ENCODE data around the gene TMEM74B. TPM values are rescaled to one million over a fixed set of nuclear protein-coding genes. Genes with fewer than 3 reads are reported as not detected.
"Not testable (repeated sequence)": the region's sequence is repeated elsewhere in the genome, so short reads cannot be mapped to it uniquely, and the experiment has no call there.

The TMEM74B gene
- total RNA-seq, 1 donor from 2014 or later, result 2.9 TPM

DNA sequence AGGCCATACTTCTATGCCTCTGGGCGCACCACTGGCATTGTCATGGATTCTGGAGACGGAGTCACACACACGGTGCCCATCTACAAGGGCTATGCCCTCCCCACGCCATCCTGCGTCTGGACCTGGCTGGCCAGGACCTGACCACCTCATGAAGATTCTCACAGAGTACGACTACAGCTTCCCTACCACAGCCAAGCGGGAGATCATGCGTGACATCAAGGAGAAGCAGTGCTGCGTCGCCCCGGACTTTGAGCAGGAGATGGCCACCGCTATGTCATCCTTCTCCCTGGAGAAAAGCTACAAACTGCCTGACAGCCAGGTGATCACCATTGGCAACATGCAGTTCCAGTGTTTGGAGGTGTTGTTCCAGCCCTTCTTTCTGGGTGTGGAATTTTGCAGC, 23.8 kb downstream of the TMEM74B start:
- DNase-seq (ENCODE audit: missing footprints) (peak; percentile 69), ATAC-seq (no peak)
- intact Hi-C loops (cut with DNase I), result no loop called here

DNA sequence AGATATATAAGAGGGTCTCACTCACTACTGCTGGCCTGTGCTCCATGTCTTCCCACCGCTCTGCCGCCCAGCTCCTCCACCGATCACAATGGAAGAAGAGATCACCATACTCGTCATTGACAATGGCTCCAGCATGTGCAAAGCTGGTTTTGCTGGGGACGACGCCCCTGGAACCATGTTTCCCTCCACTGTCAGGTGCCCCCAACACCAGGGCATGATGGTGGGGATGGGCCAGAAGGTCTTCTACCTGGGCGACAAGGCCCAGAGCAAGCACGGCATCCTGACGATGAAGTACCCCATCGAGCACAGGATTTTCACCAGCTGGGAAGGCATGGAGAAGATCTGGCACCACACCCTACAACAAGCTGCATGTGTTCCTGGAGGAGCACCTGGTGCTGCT, 24.3 kb downstream of the TMEM74B start:
- DNase-seq (ENCODE audit: missing footprints), result no peak
- no peak for ATAC-seq
- intact Hi-C loops (cut with DNase I), result no loop called here

DNA sequence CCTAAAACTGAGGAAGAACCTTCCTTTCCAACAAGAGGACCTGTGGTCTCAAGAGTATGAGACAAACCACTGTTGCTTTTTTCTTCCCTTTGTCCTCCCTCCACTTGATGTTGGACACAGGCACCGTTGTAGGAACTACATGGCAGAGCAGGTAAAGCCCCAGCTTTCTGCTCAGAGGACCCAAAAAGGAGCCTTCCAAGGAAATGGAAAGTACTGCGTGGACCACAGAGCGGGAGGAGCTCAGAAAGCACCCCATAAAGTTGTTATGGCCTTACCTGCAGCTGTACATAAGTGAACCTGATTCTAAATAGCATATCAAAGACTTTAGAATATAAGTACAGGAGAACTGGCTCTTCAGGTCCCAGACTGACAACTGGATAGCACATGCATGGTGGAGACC, 29.4 kb downstream of the TMEM74B start:
- intact Hi-C loops (cut with DNase I), result no loop called here
- DNase-seq (ENCODE audit: missing footprints) (no peak), ATAC-seq (no peak)

DNA sequence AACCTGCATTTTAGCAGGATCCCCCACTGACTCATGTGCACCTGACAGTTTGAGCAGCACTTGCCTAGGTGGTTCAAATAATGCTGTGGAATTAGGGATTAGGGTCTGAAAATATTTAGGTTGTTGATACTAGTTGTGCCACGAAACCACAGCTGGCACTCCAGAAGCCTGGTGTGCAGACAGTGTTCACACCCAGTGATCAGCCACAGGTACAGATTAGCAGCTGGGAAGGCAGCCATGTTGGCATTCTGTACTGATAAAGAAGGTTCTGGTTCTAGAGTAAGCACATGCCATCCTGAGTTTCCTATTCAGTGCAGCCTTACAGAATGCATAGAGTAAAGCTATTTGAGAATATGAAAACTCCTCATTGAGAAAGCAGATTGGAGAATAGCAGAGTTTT, 30.1 kb downstream of the TMEM74B start:
- intact Hi-C loops (cut with DNase I), result no loop called here
- ATAC-seq (peak; percentile 75), DNase-seq (ENCODE audit: missing footprints) (no peak)

DNA sequence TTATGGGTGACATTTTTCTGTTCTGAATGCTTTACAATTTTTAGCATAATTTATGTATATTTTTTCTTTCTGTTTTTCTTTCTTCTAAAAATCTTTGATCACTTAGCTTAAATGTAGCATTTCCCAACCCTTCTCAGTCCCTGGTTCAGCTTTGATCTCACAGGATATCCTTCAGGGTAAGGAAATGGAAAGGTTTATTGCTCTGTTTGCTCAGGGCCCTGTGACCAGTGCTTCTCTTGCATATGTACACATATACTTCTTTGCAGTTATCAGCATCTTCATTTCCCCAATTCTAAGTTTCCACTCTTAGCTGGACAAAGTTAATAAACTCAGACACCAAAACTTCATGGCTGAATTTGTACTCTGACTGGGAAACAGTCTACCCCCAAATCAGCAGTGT, 30.6 kb downstream of the TMEM74B start:
- DNase-seq (ENCODE audit: missing footprints) (no peak), ATAC-seq (no peak)
- intact Hi-C loops (cut with DNase I), result no loop called here

DNA sequence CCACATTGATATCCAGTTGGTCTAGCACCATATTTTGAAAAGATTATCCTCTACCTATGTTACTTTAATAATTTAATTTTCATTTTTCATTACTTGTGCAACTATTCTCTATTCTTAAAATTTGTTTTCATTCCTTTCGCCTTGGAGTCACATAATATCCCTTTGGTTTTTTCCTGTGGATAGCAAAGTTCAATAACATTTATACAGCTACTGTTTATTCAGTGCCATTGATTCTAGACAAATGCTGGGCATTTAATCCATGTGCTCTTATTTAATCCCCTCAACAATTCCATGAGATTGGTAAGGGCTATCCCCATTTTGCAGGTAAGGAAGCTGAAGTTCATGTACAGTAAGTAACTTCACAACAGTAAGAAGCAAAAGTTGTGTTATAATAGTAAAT, 33.8 kb downstream of the TMEM74B start:
- intact Hi-C loops (cut with DNase I), result no loop called here
- DNase-seq (ENCODE audit: missing footprints) (no peak), ATAC-seq (no peak)

DNA sequence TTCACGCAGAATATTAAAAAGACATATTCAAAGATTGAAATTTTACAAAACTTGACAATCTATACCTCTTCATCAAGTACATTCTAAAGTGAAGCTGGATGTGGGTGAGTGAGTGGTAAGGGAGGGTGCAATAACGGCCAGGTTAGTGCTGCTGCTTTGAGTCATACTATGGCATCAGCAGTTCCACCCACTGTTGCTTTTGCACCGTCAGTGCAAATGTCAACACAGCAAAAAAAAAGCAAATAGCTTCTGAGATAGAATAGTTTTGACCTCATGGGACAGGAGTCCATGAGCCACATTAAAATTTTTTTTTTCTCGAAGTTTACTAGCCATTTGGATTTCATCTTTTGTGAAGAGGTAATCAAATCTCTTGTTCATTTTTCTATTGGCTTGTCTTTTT, 34.6 kb downstream of the TMEM74B start:
- DNase-seq (ENCODE audit: missing footprints) (no peak), ATAC-seq (no peak)
- intact Hi-C loops (cut with DNase I), result no loop called here

DNA sequence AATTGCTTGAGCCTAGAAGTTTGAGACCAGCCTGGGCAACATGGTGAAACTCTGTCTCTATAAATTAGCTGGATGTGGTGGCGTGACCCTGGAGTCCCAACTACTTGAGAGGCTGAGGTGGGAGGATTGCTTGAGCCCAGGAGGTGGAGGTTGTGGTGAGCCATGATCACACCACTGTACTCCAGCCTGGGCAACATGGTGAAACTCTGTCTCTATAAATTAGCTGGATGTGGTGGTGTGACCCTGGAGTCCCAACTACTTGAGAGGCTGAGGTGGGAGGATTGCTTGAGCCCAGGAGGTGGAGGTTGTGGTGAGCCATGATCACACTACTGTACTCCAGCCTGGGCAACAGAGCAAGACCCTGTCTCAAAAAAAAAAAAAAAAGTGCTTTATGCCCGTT, 35.0 kb downstream of the TMEM74B start:
- ATAC-seq; intact Hi-C loops (cut with DNase I): not testable (repeated sequence)

DNA sequence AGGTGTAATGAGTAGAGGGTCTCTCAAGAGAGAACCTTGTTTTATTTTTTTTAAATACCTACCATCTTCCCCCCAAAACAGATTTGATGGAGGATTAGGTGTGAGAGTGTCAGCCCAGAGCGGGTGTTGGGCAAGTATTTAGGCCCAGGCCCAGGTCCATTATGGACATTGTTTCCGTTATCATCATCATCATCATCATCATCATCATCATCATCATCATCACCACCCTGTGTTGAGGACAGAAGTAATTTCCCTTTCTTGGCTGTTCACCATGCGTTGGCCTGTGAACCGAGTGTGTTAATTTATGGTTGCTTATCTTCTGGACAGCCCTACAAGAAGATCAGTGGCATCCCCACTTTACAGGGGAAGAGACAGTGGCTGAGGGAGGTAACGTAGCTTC, 37.8 kb downstream of the TMEM74B start:
- intact Hi-C loops (cut with DNase I), result no loop called here
- ATAC-seq (no peak), DNase-seq (ENCODE audit: missing footprints) (no peak)

More for the DNA sequence above, 35.0 kb downstream of the TMEM74B start:
- not testable (repeated sequence) for DNase-seq (ENCODE audit: missing footprints)

DNA sequence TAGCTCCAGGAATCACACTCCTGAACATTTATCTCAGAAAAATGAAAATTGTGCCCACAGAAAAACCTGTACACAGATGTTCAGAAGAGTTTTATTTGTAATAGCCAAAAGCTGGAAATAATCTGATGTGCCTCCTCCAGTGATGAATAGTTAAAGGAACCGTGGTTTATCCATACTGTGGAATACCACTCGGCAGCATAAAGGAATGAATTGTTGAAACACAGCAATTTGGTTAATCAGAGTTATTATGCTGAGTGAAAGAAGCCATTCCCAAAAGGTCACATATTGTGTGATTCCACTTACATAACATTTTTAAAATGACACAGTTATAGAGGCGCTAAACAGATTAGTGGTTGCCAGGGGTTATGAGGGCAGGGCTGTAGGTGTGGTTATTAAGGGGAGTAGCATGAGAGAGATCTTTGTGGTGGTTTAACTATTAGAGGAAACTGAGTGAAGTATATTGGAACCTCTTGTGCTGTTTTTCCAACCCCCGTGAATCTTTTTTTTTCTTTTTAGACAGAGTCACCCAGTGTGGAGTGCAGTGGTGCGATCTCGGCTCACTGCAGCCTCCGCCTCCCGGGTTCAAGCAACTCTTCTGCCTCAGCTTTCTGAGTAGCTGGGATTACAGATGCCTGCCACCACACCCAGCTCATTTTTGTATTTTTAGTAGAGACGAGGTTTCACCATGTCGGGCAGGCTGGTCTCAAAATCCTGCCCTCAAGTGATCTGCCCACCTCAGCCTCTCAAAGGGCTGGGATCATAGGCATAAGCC, 40.2 kb downstream of the TMEM74B start:
- DNase-seq (ENCODE audit: missing footprints) (no peak), ATAC-seq (peak; percentile 64)
- intact Hi-C loops (cut with DNase I), result no loop called here

DNA sequence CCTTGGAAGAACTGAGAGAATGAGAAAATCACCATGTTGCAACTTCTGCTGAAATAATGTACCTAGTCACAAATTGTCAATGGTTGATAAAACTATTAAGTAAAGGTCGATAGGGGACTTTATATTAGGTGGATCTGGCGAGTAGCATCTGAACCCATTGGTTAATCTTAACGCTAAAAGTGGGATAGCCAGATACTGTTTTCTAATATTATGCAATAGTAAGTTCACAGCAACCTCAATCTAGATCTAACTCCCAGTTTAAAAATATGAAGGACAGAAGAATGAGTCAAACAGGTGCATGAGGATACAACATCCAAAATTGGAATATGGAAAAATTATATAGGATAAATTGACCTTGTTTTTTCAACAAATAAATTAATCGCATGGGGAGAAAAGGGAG, 47.5 kb downstream of the TMEM74B start:
- intact Hi-C loops (cut with DNase I), result no loop called here
- no peak for DNase-seq (ENCODE audit: missing footprints)
- ATAC-seq, result no peak

DNA sequence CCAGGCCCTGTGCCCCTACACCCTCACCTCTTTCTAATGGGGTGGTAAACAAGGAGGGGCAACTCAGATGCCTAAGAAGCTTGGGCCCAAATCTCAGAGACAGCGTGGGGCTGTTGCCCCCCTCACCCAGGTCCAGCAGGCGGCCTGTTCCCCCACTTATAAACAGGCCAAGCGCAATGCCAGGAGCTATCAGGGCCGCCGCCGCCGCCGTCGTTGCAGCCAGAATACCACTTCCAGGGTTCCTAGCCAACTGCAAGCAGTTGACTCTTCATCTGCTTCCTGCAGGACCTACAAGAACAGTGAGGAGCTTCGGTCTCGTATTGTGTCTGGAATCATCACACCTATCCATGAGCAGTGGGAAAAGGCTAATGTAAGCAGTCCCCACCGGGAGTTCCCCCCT, 49.9 kb downstream of the TMEM74B start:
- ATAC-seq (no peak), DNase-seq (ENCODE audit: missing footprints) (no peak)
- intact Hi-C loops (cut with DNase I), result no loop called here

DNA sequence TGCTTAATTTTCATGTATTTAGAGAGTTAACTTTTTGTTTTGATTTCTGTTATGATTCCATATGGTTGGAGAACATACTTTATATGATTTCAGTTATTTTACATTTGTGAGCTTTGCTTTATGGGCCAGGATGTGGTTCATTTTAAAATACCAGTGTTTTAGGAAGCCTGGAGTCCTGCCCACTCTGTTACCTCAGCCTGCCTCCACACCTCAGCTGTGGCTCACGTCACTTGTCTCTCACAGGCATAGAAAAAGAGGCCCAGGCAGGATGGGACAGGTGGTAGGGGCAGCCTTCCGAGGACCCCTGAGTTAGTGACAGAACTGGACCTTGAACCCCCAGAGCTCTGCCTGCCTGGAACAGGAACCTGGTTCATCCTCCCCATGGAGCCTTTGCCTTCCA, 50.4 kb downstream of the TMEM74B start:
- ATAC-seq (no peak), DNase-seq (ENCODE audit: missing footprints) (no peak)
- intact Hi-C loops (cut with DNase I), result no loop called here

DNA sequence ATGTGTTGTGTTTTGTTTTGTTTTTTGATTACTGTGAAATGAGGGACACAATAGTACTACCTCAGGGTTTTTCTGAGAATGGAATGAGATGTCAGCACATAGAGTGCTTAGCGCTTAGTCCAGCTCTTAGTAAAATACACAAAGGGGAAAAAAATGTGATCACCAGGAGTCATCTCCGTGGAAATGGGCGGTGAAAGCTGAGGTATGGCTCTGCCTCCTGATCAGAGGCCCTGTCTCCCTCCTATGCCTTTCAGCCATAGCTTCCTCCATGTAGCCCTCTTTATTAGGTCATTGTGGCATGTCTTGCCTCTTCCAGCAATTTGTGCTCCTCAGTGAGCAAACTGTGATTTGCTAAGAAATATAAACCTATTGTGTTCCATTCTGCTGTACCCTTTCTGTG, 53.4 kb downstream of the TMEM74B start:
- intact Hi-C loops (cut with DNase I), result no loop called here
- DNase-seq (ENCODE audit: missing footprints) (no peak), ATAC-seq (no peak)

DNA sequence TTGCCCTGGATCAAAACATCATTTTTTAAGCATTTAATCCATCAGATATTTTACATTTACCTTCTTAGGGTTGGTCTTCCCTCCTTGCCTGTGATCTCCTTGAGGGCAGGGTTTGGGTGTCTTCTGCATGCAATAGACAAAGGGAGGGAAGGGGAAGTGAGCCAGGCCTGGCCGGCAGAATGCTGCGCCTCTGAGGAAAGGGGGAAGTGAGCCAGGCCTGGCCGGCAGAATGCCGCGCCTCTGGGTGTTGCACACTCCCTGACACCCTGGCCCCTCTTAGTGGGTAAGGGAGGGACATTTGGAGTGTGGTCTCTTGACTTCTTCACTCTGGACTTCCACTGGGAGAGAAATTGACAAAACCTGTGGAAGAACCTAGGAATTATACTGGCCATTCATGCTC, 53.9 kb downstream of the TMEM74B start:
- ATAC-seq (peak; percentile 77), DNase-seq (ENCODE audit: missing footprints) (peak; percentile 85)
- intact Hi-C loops (cut with DNase I), result no loop called here

Other genes with a start within 250 kb of the TMEM74B start
- gene RSPO4, start 182.7 kb downstream of the TMEM74B start, total RNA-seq, result not detected
- 132 TPM for gene PSMF1, start 66.4 kb downstream of the TMEM74B start, total RNA-seq
- 0.14 TPM for gene C20orf202, start 18.5 kb upstream of the TMEM74B start, total RNA-seq
- gene RAD21L1, start 41.1 kb upstream of the TMEM74B start, total RNA-seq, result not detected
- 8.5 TPM for gene SNPH, start 81.3 kb upstream of the TMEM74B start, total RNA-seq
- 1.2 TPM for gene SDCBP2, start 144.2 kb upstream of the TMEM74B start, total RNA-seq
- gene FKBP1A, start 208.1 kb upstream of the TMEM74B start, total RNA-seq, result 143 TPM

All from Right ventricle myocardium inferior (tissue), 1 donor.